GM21737 (cell line): Measurements from ENCODE around the gene CERCAM.

Source experiments
- ATAC-seq: cut with Tn5 transposase; IDR thresholded peaks from one replicate; pipeline ENCODE4 v1.9.1; 2021; ENCODE audit warnings: mild to moderate bottlenecking, moderate library complexity; ENCODE audit not compliant: unreplicated experiment

CERCAM gene

DNA sequence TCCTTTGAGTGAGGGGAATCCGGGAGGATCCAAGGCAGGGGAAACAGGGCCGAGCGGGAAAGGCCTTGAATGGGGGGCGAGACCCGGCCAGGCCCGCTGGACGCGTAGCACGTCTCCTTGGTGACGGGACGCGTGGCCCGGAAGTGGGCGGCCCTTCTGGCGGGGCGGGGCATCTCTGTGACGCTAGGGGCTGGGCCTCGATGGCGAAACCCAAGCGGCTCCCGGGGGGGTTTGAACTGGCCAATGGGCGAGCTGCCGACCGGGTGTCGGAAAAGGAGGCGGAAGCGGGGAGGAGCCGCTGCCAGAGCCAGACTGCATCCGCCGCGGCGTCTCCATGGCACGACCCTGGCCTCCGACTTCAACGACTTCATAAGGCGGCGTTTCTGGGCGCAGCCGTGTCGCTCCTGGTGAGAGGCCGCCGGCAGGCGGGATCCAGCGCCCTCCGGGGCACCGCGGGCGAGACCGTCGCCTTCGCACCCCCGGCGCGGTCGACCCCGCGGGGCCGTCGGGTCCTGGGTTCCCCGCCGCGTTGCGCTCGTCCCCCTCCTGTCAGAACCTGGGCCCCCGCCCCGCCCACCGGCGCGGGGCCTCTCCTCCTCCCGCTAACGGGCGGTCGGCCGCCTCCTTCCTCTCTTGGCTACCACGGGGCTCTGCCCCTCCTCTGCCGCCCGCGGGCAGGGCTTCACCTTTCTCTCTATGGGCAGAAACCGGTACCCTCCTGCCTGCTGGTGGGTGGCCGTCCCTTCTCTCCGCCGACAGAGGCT is 35.4 kb downstream of the CERCAM start, which contains the start of gene ODF2:
Gene ODF2, plus strand, starts transcription at position 158 of the 764 bp plus-strand sequence. Its CDS starts 86 bp downstream, at position 244.
- ATAC-seq = peak; percentile 81

DNA sequence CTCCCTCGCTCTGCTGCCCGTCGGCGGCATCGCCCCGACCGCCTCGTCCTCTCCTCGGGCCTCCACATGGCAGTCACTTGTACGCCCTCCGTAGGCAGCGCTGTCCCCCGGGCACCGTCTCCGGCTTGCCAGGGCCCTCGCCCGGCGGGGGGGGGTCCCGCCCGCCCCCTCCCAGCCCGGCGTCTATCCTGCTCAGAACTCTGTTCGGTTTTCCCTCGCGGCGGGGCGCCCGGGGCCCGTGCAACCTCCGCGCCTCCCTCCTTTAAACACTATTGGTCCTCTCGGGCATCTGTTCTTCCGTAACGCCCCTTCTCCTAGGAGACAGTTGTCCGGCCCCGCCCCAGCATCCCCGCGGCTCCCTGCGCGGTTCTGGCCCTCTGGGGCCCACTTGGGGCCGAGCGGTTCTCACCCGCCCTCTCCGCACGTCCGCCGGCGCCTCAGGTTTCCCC is 36.0 kb downstream of the CERCAM start:
- ATAC-seq = peak; percentile 55

DNA sequence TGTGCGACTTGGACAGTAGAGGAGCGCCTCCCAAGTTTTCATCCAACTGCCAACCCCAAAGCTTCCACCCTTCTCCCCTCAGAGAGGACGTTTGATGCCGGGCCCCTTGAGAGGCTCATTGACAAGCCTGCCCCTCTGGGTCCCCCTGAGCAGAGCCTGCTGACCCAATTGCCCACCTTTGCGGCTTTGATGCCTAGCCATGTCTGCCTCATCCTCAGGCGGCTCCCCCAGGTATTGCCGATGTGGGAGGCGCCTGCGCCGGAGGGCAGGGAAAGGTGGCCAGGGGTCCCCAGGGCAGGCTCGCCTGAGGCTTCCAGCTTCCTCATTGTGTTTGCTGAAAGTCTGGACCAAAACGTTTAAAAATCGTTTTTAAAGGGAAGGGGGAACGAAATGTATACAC is 36.5 kb downstream of the CERCAM start:
- no peak for ATAC-seq

- ATAC-seq = no peak
Observed at GRCh38 chr9:128459011-128459410, 38.4 kb downstream of the CERCAM start.

DNA sequence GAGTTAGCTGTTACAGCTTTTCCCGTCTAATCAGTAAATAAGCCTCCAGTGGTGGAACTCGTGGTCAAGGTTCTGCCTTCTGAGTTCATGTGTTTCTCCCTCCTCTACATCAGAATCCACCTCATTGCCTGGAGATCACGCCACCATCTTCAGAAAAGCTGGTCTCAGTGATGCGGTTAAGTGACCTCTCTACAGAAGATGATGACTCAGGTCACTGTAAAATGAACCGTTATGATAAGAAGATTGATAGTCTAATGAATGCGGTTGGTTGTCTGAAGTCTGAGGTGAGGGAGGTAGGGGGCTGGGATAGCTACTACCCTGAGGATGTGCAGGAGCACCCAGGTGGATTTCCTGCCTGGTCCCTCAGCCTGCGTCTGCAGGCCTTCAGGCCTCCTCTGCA is 48.4 kb downstream of the CERCAM start:
- no peak for ATAC-seq

DNA sequence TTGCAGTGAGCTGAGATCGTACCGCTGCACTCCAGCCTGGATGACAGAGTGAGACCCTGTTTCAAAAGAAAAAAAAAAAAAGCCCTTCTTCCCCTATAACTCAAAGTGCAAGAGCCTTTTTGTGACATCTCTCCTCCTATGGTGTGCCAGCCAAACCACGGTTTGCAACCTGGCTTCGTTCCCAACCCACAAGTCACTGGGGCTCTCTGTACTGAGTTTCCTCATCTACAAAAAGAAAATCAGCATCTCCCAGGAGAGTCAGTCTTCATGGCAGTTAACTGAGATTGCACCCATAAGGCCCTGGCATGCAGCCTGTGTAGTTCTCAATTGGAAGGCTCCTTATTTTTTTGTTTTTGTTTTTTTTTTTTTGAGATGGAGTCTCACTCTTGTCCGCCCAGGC is 49.9 kb downstream of the CERCAM start:
- no peak for ATAC-seq

DNA sequence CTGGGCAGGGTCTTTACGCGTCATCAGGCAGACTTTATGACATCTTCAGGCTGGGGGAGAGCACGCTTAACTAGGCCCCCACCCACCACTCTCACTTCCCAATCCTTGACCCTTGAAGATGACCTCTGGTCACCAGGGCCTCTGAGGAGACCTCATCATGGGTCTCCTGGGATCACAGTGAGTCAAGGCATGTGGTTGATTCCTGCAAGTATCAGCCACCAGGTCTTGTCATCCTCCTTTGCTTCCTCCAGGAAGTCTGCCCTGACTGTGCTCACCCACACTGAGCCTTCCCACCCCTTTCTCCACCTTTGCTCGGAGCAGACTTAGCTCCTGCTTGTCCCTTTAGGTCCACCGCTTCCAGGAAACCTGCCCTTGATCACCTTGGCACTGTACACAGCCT is 52.4 kb downstream of the CERCAM start:
- ATAC-seq = no peak

GRCh38 chr9:128475867-128476266 is 55.2 kb downstream of the CERCAM start:
- ATAC-seq = no peak

- ATAC-seq = no peak
Observed at GRCh38 chr9:128479262-128479661, 58.6 kb downstream of the CERCAM start.

GRCh38 chr9:128481561-128481960 is 60.9 kb downstream of the CERCAM start:
- ATAC-seq = no peak

DNA sequence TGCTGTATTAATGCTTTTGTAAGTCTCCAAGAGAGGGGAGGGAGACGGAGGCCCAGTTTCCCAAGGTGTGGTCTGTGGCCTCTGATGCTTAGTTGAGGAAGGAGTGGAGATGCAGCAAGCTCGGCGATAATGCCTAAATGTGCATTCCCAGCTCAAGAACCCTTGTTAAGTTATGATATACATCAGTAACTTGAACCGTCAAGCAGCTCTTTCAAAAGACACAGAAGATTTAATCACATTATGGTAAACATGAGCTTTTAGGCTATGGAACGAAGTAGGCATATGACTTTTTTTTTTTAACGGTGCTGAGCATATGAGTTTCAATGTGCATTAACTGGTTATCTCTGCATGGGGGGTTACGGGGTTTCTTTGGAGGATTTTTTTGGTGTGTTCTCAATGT is 61.5 kb downstream of the CERCAM start:
- ATAC-seq = no peak

DNA sequence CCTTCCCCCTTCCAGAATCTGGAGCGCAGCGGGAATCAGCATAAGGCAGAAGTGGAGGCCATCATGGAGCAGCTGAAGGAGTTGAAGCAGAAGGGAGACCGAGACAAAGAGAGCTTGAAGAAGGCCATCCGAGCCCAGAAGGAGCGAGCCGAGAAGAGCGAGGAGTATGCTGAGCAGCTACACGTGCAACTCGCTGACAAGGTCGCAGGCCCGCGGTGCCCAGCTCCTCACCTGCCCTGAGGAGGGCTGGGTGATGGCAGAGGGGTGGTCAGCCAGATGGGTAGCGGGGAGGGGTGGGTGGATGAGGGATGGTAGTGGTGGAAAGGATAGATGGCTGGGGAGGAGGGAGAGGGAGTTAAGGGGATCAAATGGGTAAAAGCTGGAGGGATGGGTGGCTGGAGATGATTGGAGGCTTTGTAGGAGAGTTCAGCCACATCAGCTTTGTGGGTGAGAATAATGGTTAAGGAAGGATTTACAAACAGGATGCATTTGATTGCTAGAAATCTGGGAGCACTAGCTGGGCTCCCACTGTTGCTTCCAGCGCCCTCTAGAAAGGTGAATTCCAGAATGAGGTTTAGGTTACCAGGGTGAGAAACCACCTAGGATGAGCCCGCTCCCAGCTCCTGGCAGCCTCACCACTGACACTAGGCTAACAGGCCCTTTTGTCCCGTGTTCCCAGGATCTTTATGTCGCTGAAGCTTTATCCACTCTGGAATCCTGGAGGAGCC is 64.2 kb downstream of the CERCAM start:
- no peak for ATAC-seq

DNA sequence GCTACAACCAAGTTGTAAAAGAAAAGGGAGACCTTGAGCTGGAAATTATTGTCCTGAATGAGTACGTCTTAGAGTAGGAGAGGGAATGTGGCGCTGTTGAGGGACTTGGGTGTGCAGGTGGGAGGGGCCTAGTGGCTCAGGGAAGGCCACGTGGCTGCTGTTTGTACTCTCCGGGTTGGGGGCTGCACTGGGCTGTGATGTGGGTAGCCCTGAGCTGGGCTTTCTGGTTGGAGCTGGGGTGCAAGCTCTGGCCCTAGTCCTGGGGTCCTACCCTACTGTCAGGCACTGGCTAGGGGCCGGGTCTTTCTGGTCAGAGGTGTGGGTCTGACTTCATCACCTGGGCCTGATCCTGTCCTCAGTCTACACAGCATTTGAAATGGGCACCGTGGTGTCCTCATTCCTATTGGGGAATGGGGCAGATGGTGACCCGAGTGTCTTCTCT is 64.8 kb downstream of the CERCAM start:
- no peak for ATAC-seq

DNA sequence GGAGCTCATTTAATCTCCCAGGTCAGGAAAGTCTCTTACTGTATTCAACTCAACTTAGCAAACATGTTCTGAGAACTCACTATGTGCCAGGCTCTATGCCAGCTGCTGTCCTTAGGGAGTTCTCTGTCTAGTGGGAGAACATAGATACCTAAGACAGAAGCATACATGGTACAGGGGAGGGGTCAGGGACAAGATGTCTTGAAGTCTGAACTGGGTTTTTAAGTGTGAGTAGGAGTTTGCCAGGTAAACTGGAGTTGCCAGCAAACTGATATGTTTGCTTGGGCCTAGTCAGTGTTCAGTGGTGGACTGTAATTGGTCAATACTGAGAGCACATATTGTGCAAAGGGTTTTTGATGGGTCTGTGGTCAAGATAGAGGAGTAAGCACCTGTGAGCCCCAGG is 65.5 kb downstream of the CERCAM start:
- ATAC-seq = no peak
